ENCODE measurements around the gene NUDT8. TPM values are rescaled to one million over a fixed set of nuclear protein-coding genes. Genes with fewer than 3 reads are reported as not detected.

NUDT8 gene
- total and polyA plus RNA-seq, 9 of the 15 experiments (the other 6 are each of a cell fraction or from before 2014, with no cell fraction given): 0.23 to 27.8 (median 5.0) TPM

- POLR2A ChIA-PET: no interaction called here
- Histone ChIP-seq H3K9me3 (replicated peaks; ENCODE audit: control insufficient read depth, insufficient read depth, low read depth, low read length) (no peaks in the 10 kb centered on the region), H3K27me3 (ENCODE audit: control insufficient read depth in 2 of 2, insufficient read depth in 2 of 2, low read length in 2 of 2) (peaks cover 0 to 19% of the 10 kb centered on the region in 2 experiments; a peak in 3 of 5 replicates), H3K79me2 (ENCODE audit: control insufficient read depth, insufficient read depth, low read length) (no peaks in the 10 kb centered on the region), H3K9ac (ENCODE audit: insufficient read depth in 1 of 2, low read depth in 2 of 2, low read length in 2 of 2) (no peak overlapping the region), H2AFZ (ENCODE audit: low read depth, low read length) (no peak overlapping the region), H3K36me3 (ENCODE audit: control insufficient read depth, insufficient read depth, low read length) (no peaks in the 10 kb centered on the region), H4K20me1 (replicated peaks; ENCODE audit: control insufficient read depth, insufficient read depth, low read length) (no peaks in the 10 kb centered on the region), H3K4me2 (ENCODE audit: insufficient read depth, low read length) (no peak overlapping the region), H3K4me1 (replicated peaks in 1 of 2; ENCODE audit: control insufficient read depth in 2 of 2, insufficient read depth in 2 of 2, low read length in 2 of 2) (peaks cover 0 to 58% of the 10 kb centered on the region in 2 experiments; a peak in 3 of 5 replicates), H3K27ac (ENCODE audit: extremely low read depth, low read depth, low read length) (no peak overlapping the region), H3K9me1 (ENCODE audit: control insufficient read depth, insufficient read depth, low read length) (no peaks in the 10 kb centered on the region), H3K4me3 (no peak overlapping the region)
- FAIRE-seq (peak; percentile 82), DNase-seq (ENCODE audit: extremely low read depth in 1 of 4, low spot score in 3 of 4) (peak in 3 of 4 experiments; percentile 35 to 54 (median 52)), ATAC-seq (peak; percentile 59)
- BruUV-seq (replicated peaks): no TSS peak
- in situ Hi-C loops (cut with MboI): no loop called here
- intact Hi-C loops (cut with micrococcal nuclease): loop anchor here (5.0 to 10.0 kb wide), 2 partner anchors 67 to 161 kb away; no protein-coding TSS in a partner anchor
- CTCF ChIA-PET (ENCODE audit: low intra/inter-chr PET ratio): interaction anchor here (0.6 to 0.7 kb wide), 2 partner anchors 13 to 14 kb away, joined by 3 read pairs; no protein-coding TSS in a partner anchor
- 13% methylated on average over 5 of the region's 5 CpGs for WGBS (ENCODE audit: insufficient coverage, low coverage, missing lambda C conversion rate)
- TF ChIP-seq XRCC5 (IDR thresholded peaks at IDR 0.05; ENCODE audit: low read depth, low read length): 0 out of 2 replicates have a peak, but pooled peaks have one; percentile 36
- TF ChIP-seq REST (IDR thresholded peaks at IDR 0.05; ENCODE audit: borderline replicate concordance): peak; percentile 74; the same call in 1 of the 2 replicates
- no peak for TF ChIP-seq REST (CRISPR knock-in tag; IDR thresholded peaks at IDR 0.05; ENCODE audit: low read depth)
- TF ChIP-seq CEBPG (CRISPR knock-in tag; IDR thresholded peaks at IDR 0.05): peak; percentile 62
- peak in 1 of 2 experiments; percentile 72; a peak in 2 of 4 replicates for TF ChIP-seq CEBPG (tag; conservative IDR thresholded peaks at IDR 0.05 in 1 of 2, IDR thresholded peaks at IDR 0.05 in 1 of 2)
- no peak for TF ChIP-seq GTF3C2 (IDR thresholded peaks at IDR 0.05; ENCODE audit: borderline replicate concordance, extremely low read depth, insufficient read length)
- no peak for TF ChIP-seq FOS (IDR thresholded peaks at IDR 0.05; ENCODE audit: extremely low read depth, insufficient read length)
- TF ChIP-seq MEF2A (IDR thresholded peaks at IDR 0.05; ENCODE audit: control insufficient read depth, low read depth, low read length): no peak
- TF ChIP-seq CEBPB (tag; IDR thresholded peaks at IDR 0.05): peak; percentile 88
- TF ChIP-seq ZNF551 (CRISPR knock-in tag; IDR thresholded peaks at IDR 0.05): no peak
- TF ChIP-seq POLR2AphosphoS5 (IDR thresholded peaks at IDR 0.05; ENCODE audit: control insufficient read depth, insufficient read depth, low read depth, low read length): no peak
Measured at GRCh38 chr11:67644042-67644441, 14.3 kb upstream of the NUDT8 start.

All from K562 (cell line).